Uterus (tissue), 2 donors: ENCODE measurements around the gene COL26A1.

Experiments
- POLR2A ChIP-seq, 2 donors: fragments of 450-650 bp; IDR thresholded peaks; one replicate each; pipeline ENCODE4 v1.6.1; 2016; ENCODE audit warnings: antibody characterized with exemption in 2 of 2, mild to moderate bottlenecking in 1 of 2, moderate library complexity in 1 of 2
- TF ChIP-seq, protein P1 (sequence below), 4 experiments: fragments of 200-600 bp in 2 of 4; fragments of 450-650 bp in 2 of 4; sonication (generic) in 2 of 4; IDR thresholded peaks; one replicate each; pipeline ENCODE4 v1.5.1; 2016 to 2019; ENCODE audit warnings: antibody characterized with exemption in 4 of 4, mild to moderate bottlenecking in 2 of 4, moderate library complexity in 1 of 4

DNA sequence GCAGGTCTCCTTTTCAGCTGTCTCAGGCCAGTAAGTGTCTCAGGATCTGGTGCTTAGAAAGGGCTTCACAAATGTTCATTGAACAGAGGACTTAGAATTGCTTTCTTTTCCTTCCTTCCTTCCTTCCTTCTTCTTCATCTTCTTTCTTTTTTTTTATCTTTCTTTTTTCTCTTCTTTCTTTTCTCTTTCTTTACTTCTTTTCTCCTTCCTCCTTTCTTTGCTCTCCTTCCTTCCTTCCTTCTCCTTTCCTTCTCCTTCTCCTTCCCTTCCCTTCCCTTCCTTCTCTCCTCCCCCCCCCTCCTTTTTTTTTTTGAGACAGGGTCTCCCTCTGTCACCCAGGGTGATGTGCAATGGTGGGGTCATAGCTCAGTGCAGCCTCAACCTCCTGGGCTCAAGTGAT lies 34.6 kb downstream of the COL26A1 start:
- TF ChIP-seq, protein P1, sequence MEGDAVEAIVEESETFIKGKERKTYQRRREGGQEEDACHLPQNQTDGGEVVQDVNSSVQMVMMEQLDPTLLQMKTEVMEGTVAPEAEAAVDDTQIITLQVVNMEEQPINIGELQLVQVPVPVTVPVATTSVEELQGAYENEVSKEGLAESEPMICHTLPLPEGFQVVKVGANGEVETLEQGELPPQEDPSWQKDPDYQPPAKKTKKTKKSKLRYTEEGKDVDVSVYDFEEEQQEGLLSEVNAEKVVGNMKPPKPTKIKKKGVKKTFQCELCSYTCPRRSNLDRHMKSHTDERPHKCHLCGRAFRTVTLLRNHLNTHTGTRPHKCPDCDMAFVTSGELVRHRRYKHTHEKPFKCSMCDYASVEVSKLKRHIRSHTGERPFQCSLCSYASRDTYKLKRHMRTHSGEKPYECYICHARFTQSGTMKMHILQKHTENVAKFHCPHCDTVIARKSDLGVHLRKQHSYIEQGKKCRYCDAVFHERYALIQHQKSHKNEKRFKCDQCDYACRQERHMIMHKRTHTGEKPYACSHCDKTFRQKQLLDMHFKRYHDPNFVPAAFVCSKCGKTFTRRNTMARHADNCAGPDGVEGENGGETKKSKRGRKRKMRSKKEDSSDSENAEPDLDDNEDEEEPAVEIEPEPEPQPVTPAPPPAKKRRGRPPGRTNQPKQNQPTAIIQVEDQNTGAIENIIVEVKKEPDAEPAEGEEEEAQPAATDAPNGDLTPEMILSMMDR (IDR thresholded peaks at IDR 0.05), result no peak
- TF ChIP-seq POLR2A (IDR thresholded peaks at IDR 0.05), result no peak
